HG03521 (cell line): ENCODE results near the gene RAD51B.
"Not testable (repeated sequence)": the region's sequence is repeated elsewhere in the genome, so short reads cannot be mapped to it uniquely, and the experiment has no call there.

Source experiments
- ATAC-seq: cut with Tn5 transposase; IDR thresholded peaks from one replicate; pipeline ENCODE4 v1.9.1; 2021; ENCODE audit warnings: mild to moderate bottlenecking, moderate library complexity; ENCODE audit not compliant: unreplicated experiment

The RAD51B gene

DNA sequence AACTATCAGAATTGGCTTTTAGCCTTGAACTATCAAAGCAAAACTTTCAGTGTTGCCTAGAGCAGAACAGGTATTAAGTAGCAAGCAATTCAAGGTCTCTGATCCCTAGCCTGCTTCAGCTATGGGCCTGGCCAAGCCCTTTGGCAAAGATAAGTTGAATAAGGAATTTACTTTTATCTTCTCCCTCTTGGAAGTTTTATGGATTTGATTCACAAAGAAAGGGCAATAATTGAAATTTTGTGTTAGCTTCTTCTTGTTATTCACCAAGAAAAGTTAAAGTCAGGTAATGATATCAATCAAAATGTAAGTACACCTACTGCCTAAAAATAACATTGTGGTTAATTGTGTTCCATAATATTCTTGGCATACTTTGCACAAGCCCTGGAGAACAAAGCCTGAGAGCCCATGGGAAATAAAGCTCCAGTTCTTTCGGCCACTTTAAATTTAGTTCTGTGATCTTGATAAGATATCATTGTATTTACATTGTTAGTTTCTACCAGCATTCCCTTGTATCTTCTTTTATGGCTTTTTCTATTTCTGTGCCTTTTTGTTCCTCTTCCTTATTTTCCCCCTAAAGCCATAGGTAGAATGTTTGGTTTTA, 158.0 kb downstream of the RAD51B start:
- no peak for ATAC-seq

GRCh38 chr14:67978749-67979148, 159.2 kb downstream of the RAD51B start:
- no peak for ATAC-seq

DNA sequence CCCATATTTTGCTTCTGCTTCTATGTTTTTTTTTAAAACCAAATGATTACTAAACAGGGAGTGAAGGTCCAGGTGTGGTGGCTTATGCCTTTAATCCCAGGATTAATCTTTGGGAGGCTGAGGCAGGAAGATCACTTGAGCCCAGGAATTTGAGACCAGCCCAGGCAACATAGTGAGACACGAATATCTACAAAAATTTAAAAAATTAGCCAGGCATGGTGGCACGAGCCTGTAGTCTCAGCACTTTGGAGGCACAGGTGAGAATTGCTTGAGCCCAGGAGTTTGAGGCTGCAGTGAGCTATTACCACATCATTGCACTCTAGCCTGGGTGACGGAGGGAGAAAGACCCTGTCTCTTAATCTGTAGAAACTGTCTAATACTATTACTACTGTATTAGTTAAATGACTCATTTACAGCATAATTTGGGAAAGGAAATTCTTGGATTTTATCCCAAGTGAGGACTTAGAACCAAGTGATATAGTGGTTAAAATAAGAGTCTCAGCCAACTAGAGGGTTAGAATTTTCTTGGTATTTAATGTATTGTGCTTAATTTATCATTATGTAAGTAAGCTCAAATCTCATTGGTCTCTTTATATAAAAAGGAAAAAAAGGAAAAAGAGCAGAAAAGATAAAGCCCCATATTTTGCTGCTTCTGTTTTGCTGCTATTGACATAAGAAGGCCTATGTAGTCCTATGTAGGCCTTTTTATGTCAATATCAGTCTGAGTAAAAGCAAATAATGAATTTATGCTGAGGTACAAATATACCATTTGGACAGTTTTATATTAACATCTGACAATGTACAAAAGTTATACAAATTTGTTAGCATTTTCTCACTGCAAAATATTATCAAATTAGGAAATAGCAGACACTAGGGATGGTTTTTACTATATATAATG, 163.4 kb downstream of the RAD51B start:
- no peak for ATAC-seq

DNA sequence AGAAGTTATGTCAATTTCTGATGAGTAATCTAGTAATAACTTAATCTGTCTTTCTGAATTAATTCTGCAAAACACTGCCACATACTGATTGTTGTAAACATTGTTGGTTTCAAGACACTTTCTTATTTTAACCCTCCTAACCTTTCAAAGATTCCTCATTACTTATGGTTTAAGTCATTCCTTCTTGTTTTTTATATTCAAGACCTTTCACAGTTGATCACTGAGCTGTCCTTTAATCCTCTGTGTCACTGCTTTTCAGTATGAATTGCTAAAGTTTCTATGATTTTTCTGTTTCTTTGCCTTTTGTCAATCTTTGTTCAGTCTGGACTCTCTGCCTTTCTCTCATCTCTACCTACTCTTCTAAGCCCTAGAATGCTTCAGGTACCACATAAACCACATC, 164.7 kb downstream of the RAD51B start:
- no peak for ATAC-seq

DNA sequence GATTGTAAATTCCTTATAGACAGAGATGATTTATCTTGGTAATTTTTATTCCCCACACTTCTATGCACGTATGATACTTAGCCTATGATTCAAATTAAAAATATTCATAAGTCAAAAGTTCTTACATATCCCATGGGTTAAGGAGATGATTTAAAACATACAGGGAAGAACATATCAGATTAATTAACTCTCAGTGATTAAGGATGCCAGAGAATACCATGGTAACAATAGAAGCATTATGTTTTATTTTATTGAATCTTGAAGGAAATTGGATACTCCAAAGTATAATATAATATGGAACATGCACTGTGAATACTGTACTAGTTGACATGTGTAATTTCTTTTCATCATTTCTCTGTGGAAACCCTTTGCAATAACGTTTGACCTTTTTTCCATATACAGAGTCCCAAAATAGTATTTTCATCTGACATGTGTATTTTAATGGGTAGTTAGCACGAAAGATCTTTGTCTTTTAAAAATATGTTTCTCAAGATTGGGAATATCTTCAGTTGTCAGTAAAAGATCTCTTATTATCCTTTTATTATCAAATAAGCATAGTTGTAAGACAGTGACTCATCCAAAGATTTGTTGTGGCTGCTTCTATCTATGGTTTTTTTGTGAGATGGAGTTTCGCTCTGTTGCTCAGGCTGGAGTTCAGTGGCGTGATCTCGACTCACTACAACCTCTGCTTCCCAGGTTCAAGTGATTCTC, 166.7 kb downstream of the RAD51B start:
- no peak for ATAC-seq

DNA sequence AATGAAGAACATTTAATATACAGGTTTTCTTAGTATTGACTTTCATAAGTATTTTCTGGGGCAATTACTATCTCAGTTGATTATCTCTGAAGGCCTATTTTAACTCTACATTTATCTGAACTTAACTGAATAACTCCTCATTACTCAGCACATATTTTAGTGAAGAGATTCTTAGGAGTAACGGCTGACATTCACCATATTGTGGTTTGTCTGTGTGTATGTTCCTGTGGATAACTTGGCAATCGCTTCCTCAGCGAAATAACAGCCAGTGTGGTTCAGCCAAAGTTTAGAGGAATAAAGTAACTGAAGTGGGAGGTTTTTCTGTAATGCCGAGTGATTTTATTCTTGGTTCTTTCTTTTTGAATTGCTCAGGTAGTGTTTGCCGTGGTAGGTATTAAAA, 168.0 kb downstream of the RAD51B start:
- no peak for ATAC-seq

DNA sequence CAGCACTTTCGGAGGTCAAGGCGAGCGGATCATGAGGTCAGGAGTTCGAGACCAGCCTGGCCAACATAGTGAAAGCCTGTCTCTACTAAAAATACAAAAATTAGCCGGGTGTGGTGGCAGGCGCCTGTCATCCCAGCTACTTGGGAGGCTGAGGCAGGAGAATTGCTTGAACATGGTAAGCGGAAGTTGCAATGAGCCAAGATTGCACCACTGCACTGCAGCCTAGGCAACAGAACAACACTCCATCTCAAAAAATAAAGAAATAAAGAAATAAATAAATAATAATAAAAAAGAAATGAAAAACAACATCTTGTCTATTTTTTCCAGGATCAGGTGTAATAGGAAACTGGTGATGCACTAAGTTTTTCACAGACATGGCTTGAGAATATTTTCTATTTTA, 168.6 kb downstream of the RAD51B start:
- ATAC-seq, result not testable (repeated sequence)

DNA sequence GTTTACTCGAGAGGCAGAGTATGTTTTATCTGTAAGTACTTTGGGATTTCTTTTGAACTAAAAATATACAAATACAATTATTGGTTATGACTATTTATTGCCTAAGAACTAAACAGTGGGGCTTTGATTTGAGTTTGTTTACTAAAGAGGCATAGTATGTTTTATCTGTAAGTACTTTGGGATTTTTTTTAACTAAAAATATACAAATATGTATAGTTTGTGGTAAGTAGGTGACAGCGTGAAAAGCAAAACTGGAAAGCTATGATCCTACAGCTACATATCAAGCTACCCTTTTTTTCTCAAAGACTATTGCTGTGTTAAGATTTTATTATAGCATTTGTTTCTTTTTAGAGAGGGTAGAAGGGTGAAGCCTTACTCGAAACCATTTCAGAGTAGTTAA, 171.0 kb downstream of the RAD51B start:
- ATAC-seq, result no peak

DNA sequence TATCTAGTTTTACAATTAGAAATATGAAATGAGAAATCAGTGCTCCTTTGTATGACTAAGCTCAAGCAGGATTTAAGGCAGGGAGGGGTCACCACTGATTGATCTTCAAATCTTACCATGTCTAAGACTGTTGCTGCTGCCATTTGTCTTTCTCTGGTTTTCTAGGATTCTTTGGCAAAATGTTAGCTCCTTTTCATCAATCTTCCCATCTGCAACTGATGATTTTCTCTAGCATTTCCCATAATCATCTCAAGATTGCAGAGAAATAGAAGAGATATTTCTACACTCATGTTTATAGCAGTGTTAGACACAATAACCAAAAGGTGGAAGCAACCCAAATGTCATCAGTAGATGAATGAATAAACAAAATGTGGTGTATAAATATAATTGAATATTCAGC, 175.0 kb downstream of the RAD51B start:
- ATAC-seq, result no peak

DNA sequence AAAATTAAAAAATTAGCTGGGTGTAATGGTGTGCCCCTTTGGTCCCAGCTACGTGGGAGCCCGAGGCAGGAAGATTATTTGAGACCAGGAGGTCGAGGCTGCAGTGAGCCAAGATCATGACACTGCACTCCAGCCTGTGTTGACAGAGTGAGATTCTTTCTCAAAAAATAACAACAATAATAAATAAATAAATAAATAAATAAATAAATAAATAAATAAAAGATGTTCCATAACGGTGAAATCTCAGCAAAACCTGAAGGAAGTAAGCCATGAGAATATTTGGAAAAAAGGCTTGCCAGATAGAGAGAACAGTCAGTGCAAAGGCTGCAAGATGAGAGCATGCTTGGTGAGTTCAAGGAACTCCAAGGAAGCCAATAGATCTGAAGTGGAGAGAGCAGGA, 176.7 kb downstream of the RAD51B start:
- ATAC-seq, result no peak

GRCh38 chr14:67998834-67999233, 179.3 kb downstream of the RAD51B start:
- ATAC-seq, result no peak

DNA sequence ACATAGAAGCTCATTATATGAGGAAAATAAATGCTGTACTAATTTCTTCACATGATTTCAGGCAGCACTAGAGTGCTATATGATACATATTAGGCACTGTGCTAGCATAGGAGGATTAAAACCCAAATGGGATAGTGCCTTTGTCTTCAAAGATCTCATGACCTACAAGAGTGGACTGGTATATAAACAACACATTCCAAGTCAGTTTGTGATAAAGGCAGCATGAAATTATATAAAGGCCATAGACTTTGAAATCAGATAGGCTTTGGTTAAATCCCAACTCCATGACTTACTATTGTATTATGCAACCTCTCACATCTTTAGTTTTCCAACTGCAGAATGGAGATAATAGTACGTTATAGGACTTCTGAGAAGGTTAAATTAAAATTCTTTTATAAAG, 179.7 kb downstream of the RAD51B start:
- ATAC-seq, result no peak

GRCh38 chr14:67999705-68000384, 180.3 kb downstream of the RAD51B start:
- ATAC-seq, result no peak

DNA sequence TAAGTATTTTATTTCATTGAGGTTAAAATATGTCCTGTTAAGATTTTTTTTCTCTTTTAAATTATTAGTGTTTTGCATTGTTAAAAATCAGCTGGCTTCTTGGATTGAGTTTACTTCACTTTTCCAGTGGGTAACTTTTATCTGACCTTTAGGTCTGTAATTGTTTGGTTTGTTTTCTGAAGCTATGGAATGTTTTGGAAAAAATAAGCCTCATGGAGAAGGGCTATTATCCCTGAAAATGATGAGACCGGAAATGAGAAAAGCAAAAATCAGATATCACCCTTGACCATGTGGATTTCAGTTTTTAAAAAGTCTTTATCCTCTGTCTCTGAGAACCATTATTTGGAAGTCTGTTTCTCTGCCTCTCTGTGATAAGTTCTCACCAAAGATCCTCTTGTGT, 180.9 kb downstream of the RAD51B start:
- no peak for ATAC-seq

GRCh38 chr14:68008491-68008890, 188.9 kb downstream of the RAD51B start:
- no peak for ATAC-seq

DNA sequence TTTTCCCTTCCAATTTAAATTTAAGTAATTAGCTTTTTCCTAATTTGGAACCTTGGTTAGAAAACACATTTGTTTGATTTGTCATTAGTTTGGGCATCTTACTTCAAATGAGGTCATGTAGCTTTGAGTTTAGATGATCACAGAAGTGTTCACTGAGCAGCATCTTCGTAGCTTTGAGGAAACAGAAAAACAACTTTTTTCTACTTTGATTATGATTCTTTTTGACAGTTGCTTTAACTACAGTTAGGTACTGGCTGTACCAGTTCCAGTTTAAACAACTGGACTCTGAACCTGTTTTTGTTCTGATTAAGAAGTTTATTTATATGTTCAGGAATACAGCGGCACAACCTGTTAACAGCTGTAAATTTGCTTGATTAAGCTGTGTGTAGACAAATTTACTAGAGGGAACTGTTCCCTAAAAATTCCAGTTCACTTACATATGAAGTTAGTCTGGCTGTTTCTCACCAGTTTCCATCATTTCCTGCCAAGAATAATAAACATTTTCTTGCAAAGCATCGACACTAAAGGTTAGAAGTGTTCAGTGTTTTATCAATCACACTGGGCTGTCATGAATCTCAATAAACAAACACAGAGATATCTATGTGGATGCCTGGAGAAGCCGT, 191.9 kb downstream of the RAD51B start:
- ATAC-seq, result no peak

DNA sequence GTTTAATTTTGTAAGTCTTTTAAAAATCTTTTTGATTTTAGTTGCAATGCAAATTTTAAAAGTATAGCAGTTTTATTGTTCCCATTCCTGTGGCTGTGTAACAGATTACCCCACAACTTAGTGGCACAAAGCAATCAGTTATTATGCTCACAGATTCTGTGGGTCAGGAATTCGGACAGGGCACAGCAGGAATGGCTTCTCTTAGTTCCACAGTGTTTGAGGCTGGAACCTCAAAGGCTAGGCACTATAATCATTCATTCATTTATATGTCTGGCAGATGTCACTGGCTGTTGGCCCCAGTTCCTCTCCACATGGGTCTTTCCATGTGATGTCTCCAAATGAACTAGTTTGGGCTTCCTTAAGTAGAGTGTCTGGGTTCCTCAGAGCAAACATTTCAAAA, 193.3 kb downstream of the RAD51B start:
- ATAC-seq, result no peak

DNA sequence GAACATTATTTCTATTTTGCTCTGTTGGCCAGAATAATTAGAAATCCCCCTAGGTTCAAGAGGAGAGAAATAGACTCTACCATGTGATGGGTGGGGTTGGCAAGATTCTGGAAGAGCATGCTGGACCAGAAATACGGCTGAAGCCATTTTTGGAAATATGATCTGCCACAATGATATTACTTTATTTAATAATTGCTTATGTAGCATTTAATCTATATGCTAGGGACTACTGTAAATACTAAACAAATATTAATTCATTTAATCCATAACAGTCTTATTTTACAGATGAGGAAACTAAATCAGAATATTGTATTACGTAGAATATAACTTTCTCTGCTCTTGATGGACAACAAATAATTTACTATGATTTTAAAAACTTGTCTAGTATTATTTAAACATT, 193.7 kb downstream of the RAD51B start:
- no peak for ATAC-seq

- ATAC-seq, result no peak
Measured at GRCh38 chr14:68014771-68015170, 195.2 kb downstream of the RAD51B start.

DNA sequence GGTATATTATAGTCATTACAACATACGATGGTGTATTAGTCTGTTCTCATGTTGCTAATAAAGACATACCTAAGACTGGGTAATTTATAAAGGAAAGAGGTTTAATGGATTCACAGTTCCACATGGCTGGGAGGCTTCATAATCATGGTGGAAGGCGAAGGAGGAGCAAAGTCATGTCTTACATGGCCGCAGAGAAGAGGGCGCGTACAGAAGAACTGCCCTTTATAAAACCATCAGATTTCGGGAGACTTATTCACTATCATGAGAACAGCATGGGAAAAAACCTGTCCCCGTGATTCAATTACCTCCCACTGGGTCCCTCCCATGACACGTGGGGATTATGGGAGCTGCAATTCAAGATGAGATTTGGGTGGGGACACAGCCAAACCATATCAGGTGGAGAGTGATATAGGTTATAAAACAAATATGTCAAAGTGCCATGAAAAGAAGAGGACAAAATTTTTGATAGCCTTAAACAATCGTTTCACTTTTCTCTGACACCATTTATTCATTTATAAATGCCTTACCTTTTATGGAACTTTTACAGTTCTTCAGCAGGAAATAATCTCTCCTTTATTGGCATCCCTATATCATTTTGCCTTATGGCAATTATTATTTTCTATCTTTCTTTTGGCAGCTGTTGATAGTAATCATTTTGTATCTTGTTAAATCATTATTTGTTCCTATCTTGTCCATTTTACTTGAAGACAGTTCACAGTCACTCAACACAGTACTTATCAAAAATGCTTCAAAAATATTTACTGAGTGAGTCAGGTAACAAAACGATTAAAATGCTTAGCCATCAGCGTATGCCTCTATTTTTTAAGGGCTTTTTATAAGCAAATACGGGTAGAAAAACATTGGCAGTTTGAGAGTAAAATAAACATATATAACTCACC, 196.0 kb downstream of the RAD51B start:
- ATAC-seq, result no peak
